ENCODE results near the gene EGFL8. TPM values are rescaled to one million over a fixed set of nuclear protein-coding genes. Genes with fewer than 3 reads are reported as not detected.
A peak's percentile ranks its signal among the peaks of the same experiment; 100 is the strongest.

Gene EGFL8
- total and polyA plus RNA-seq, 9 donors = 11.8 to 47.3 (median 36.7) TPM

DNA sequence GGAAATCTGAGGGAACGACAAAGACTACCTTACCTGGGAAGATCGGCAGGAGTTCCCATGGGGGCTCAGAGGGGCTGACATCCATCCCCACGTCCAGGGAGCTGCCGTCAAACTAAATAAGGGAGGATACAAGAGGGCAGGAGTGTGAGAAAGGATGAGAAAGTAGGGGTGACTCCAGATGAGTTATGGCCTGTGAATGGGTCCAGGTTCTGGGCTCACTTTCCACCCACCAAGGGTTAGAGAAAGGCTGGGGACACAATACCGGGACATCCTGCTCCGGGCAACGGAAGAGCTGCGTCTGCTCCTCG, 37.0 kb upstream of the EGFL8 start:
- H3K27ac ChIP-seq = peak overlapping the region; percentile 56 to 60
- no peaks in the 10 kb centered on the region for H3K36me3 ChIP-seq
- DNase-seq = no peak
- H3K4me3 ChIP-seq = peak overlapping the region; percentile 93
- peaks cover 13% of the 10 kb centered on the region for H3K4me1 ChIP-seq (ENCODE audit: insufficient read depth)
- H3K9me3 ChIP-seq = no peaks in the 10 kb centered on the region
- intact Hi-C loops (cut with DNase I) = no loop called here
- TF ChIP-seq POLR2A (IDR thresholded peaks at IDR 0.05) (no peak), EP300 (IDR thresholded peaks at IDR 0.05) (no peak), CTCF (IDR thresholded peaks at IDR 0.05) (no peak)
- H3K27me3 ChIP-seq = no peaks in the 10 kb centered on the region
- 1 to 3% (median 2%) methylated on average over 9 of the region's 9 CpGs for WGBS, 3 donors

GRCh38 chr6:32127717-32128592, 36.4 kb upstream of the EGFL8 start, which contains the start of gene ATF6B:
Gene ATF6B (minus strand): TSS chr6:32128246. CDS start chr6:32128207, 39 bp downstream.
- WGBS, 3 donors = 0 to 1% (median 0%) methylated on average over 40 to 44 of the region's 44 CpGs
- peaks cover 13% of the 10 kb centered on the region for H3K4me1 ChIP-seq (ENCODE audit: insufficient read depth)
- peak; percentile 95 to 99 (median 97) for DNase-seq
- peak within 1 kb of the TSS; percentile 80 to 85 for H3K27ac ChIP-seq
- H3K36me3 ChIP-seq = no peaks in the 10 kb centered on the region
- peak within 1 kb of the TSS; percentile 93 for H3K4me3 ChIP-seq
- TF ChIP-seq EP300 (IDR thresholded peaks at IDR 0.05) = no peak
- peak; percentile 68 for TF ChIP-seq POLR2A (IDR thresholded peaks at IDR 0.05)
- H3K27me3 ChIP-seq = no peaks in the 10 kb centered on the region
- no peaks in the 10 kb centered on the region for H3K9me3 ChIP-seq
- intact Hi-C loops (cut with DNase I) = no loop called here

DNA sequence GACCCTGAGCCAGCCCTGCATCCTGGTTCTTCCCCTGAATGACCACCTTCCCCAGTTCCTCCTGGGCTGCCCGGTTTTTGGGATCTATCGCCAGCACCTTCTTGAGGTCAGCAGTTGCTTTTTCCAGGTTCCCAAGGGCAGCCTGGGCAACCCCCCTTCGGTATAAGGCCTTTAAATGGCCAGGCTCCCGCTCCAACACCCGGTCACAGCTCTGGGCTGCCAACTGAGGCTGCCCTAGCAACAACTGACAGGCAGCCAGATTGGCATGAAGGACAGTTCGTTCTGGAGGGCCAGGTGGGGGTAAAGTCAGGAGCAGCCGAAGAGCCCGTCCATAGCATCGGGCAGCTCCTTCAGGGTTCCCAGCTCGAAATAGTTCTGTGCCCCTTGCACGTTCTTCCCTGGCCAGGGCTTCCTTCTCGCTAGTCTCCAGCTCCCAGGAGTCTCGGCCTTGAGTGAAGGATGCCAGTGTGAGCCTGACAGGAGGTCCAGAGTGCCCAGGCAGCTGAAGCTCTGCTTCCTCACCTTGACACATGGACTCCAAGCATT, 35.6 kb upstream of the EGFL8 start:
- H3K4me3 ChIP-seq = peak overlapping the region; percentile 62
- WGBS, 3 donors = 69 to 86% (median 76%) methylated on average over 13 of the region's 13 CpGs
- intact Hi-C loops (cut with DNase I) = no loop called here
- peak in 4 of 5 donors; percentile 30 to 60 (median 56) for DNase-seq
- TF ChIP-seq POLR2A (IDR thresholded peaks at IDR 0.05) = no peak
- no peak for TF ChIP-seq CTCF (IDR thresholded peaks at IDR 0.05)
- TF ChIP-seq EP300 (IDR thresholded peaks at IDR 0.05) = no peak
- H3K27ac ChIP-seq = peak overlapping the region; percentile 80 to 85
- H3K4me1 ChIP-seq (ENCODE audit: insufficient read depth) = peaks cover 13% of the 10 kb centered on the region
- no peaks in the 10 kb centered on the region for H3K27me3 ChIP-seq
- H3K9me3 ChIP-seq = no peaks in the 10 kb centered on the region
- H3K36me3 ChIP-seq = no peaks in the 10 kb centered on the region

DNA sequence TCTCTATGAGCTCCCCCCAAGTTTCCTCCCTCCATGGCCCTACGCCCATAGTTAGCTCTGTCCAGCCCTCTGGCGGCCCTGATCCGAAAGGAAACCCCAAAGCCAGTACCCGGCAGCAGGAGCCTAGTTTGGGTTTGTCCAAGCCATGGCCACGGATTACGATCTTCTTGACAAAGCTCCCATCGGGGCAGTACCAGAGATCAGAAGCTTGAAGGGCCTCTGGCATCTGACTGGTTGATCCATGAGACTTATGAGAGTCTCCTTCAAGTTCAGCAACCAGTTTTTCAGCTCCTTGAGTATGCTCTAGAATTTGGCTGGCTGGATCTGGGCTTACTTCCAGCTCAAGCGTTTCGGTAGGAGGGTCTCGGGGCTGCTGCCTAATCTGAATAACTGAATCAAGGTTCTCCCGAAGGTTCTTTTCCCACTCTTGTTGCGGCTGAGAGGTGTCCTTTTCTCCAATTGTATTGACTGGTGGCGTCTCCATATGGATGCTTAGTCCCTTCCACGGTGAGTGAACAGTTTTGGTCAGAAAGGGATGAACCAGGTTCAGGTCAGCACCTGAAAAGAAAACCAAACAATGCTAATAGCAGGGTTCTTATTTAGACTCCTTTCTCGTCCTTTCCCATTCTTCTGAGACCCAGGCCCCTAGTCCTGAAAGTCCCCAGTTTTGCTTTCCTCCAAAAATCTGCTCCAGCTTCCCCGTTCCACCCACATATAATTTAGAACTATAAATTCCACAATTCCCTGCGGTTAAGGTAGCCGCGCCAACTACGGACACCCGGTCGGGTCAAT, 34.9 kb upstream of the EGFL8 start:
- WGBS, 3 donors = 20 to 32% (median 23%) methylated on average over 22 of the region's 22 CpGs
- peaks cover 13% of the 10 kb centered on the region for H3K4me1 ChIP-seq (ENCODE audit: insufficient read depth)
- H3K36me3 ChIP-seq = no peaks in the 10 kb centered on the region
- H3K27me3 ChIP-seq = no peaks in the 10 kb centered on the region
- no peaks in the 10 kb centered on the region for H3K9me3 ChIP-seq
- no peak for TF ChIP-seq POLR2A (IDR thresholded peaks at IDR 0.05)
- TF ChIP-seq CTCF (IDR thresholded peaks at IDR 0.05) = no peak
- TF ChIP-seq EP300 (IDR thresholded peaks at IDR 0.05) = no peak
- peak overlapping the region; percentile 80 to 85 for H3K27ac ChIP-seq
- peak overlapping the region; percentile 62 for H3K4me3 ChIP-seq
- intact Hi-C loops (cut with DNase I) = no loop called here
- DNase-seq = peak in 1 of 5 donors; percentile 54

Data from ovary (tissue), 9 donors.